Measurements from ENCODE around the gene PGAM2. TPM values are rescaled to one million over a fixed set of nuclear protein-coding genes. Genes with fewer than 3 reads are reported as not detected.

PGAM2 gene
- total RNA-seq, 1 experiment from 2014 or later = 8.7 TPM

- no CpG with 5 or more reads among the region's 2 CpGs for WGBS (ENCODE audit: extremely low coverage, insufficient read length, low lambda C conversion rate)
- Histone ChIP-seq H3K4me1 (ENCODE audit: insufficient read depth, low read length) (no peaks in the 10 kb centered on the region; the same call in 1 of the 2 replicates), H3K9ac (ENCODE audit: extremely low read depth, insufficient read length, low read length) (no peak overlapping the region), H2BK12ac (ENCODE audit: insufficient read length, low read depth, low read length) (no peak overlapping the region), H2BK5ac (ENCODE audit: insufficient read length, low read length) (no peak overlapping the region), H2AFZ (ENCODE audit: low read length) (no peak overlapping the region), H3K4ac (ENCODE audit: low read depth, low read length) (no peak overlapping the region), H4K91ac (ENCODE audit: insufficient read length, low read depth, low read length) (no peak overlapping the region), H4K5ac (ENCODE audit: insufficient read length, low read depth, low read length) (no peak overlapping the region), H2BK120ac (ENCODE audit: low read depth, low read length, poor library complexity, severe bottlenecking) (no peak overlapping the region), H3T11ph (ENCODE audit: low read length) (no peak overlapping the region), H3K18ac (ENCODE audit: insufficient read length, low read depth, low read length) (no peak overlapping the region), H3K23me2 (ENCODE audit: insufficient read length, low read depth, low read length, poor library complexity, severe bottlenecking) (peaks cover 15% of the 10 kb centered on the region), H2BK20ac (ENCODE audit: low read depth, low read length, poor library complexity, severe bottlenecking) (no peak overlapping the region), H3K9me3 (ENCODE audit: control insufficient read depth, low read depth, low read length) (no peaks in the 10 kb centered on the region), H4K20me1 (ENCODE audit: control insufficient read depth, insufficient read depth, insufficient read length) (no peaks in the 10 kb centered on the region), H3K27me3 (ENCODE audit: insufficient read depth, low read length) (no peaks in the 10 kb centered on the region), H3K27ac (ENCODE audit: insufficient read length, low read depth, low read length) (no peak overlapping the region), H3K56ac (ENCODE audit: insufficient read length, low read depth, low read length) (no peak overlapping the region), H3K23ac (ENCODE audit: insufficient read length, low read depth, low read length) (no peak overlapping the region), H3K79me1 (ENCODE audit: insufficient read depth, low read depth, low read length, poor library complexity, severe bottlenecking) (no peaks in the 10 kb centered on the region), H3K4me2 (ENCODE audit: insufficient read depth, insufficient read length, low read length) (no peak overlapping the region), H3K14ac (ENCODE audit: insufficient read depth, low read length) (no peak overlapping the region), H3K79me2 (ENCODE audit: insufficient read depth, low read length) (peaks cover 2% of the 10 kb centered on the region; the same call in 1 of the 2 replicates), H4K8ac (replicated peaks; ENCODE audit: insufficient read length, low read depth, low read length) (no peak overlapping the region), H2BK15ac (ENCODE audit: low read depth, low read length) (no peak overlapping the region), H2AK5ac (ENCODE audit: insufficient read length, low read length) (no peak overlapping the region)
- Mint-ChIP-seq H3K36me3 (ENCODE audit: insufficient read depth in 1 of 3, low read depth in 3 of 3) (peaks cover 0 to 11% (median 1%) of the 10 kb centered on the region in 3 experiments; a peak in 5 of 7 replicates), H3K4me3 (no peak overlapping the region), H3K27me3 (ENCODE audit: low read depth) (peaks cover 25% of the 10 kb centered on the region), H3K27ac (no peak overlapping the region), H3K4me1 (peaks cover 17 to 24% of the 10 kb centered on the region in 2 experiments), H3K9me3 (peaks cover 2 to 3% of the 10 kb centered on the region in 2 experiments; a peak in 4 of 5 replicates)
- no peak for DNase-seq
- TF ChIP-seq CTCF (conservative IDR thresholded peaks at IDR 0.05) = no peak
Observed at GRCh38 chr7:44042221-44042620, 23.1 kb downstream of the PGAM2 start.

Data from H9 (cell line).